ENCODE measurements around the gene SYS1. TPM values are rescaled to one million over a fixed set of nuclear protein-coding genes. Genes with fewer than 3 reads are reported as not detected.
A peak's percentile ranks its signal among the peaks of the same experiment; 100 is the strongest.

The SYS1 gene
- 10 to 100 TPM; 22.1 to 24.2 TPM for total RNA-seq

GRCh38 chr20:45362804-45363610 is at the start of gene SYS1:
TSS of gene SYS1 (plus strand) at chr20:45363156. CDS start at chr20:45363532, 376 bp downstream.
- peak within 1 kb of the TSS; percentile 92 for H3K4me3 Mint-ChIP-seq
- H3K4me1 Mint-ChIP-seq: peaks cover 65% of the 10 kb centered on the region
- POLR2A ChIA-PET: interaction anchor here (0.6 to 7.3 kb wide), 19 partner anchors 9 to 643 kb away, joined by 3 to 63 read pairs (median 4); partner anchors contain the start of genes DNTTIP1, PCIF1, PIGT and SDC4
- CTCF ChIA-PET: interaction anchor here (0.6 to 8.2 kb wide), 36 partner anchors 9 to 985 kb away, joined by 3 to 156 read pairs (median 5); partner anchors contain the start of genes DBNDD2 and PIGT
- H3K36me3 Mint-ChIP-seq (ENCODE audit: low read depth): peaks cover 29% of the 10 kb centered on the region
- peak within 1 kb of the TSS; percentile 91 for H3K27ac Mint-ChIP-seq
- no peaks in the 10 kb centered on the region for H3K9me3 Mint-ChIP-seq
- DNase-seq: peak; percentile 98
- no peaks in the 10 kb centered on the region for H3K27me3 Mint-ChIP-seq

GRCh38 chr20:45313943-45314342 is 49.0 kb upstream of the SYS1 start:
- Mint-ChIP-seq H3K9me3 (no peaks in the 10 kb centered on the region), H3K36me3 (ENCODE audit: low read depth) (no peaks in the 10 kb centered on the region), H3K4me3 (no peak overlapping the region), H3K4me1 (peaks cover 31% of the 10 kb centered on the region), H3K27ac (no peak overlapping the region), H3K27me3 (peaks cover 32% of the 10 kb centered on the region)
- POLR2A ChIA-PET: no interaction called here
- DNase-seq: no peak
- CTCF ChIA-PET: interaction anchor here (1.0 to 3.2 kb wide), 5 partner anchors 9 to 457 kb away, joined by 3 to 33 read pairs (median 5); no protein-coding TSS in a partner anchor

- Mint-ChIP-seq H3K4me1 (peaks cover 39% of the 10 kb centered on the region), H3K27me3 (peaks cover 28% of the 10 kb centered on the region), H3K27ac (no peak overlapping the region), H3K4me3 (no peak overlapping the region), H3K9me3 (no peaks in the 10 kb centered on the region), H3K36me3 (ENCODE audit: low read depth) (no peaks in the 10 kb centered on the region)
- CTCF ChIA-PET: interaction anchor here (1.0 to 2.7 kb wide), 3 partner anchors 12 to 21 kb away, joined by 3 to 9 read pairs (median 4); no protein-coding TSS in a partner anchor
- no peak for DNase-seq
- POLR2A ChIA-PET: interaction anchor here (1.2 kb wide), 1 partner anchor 52 kb away, joined by 3 read pairs; no protein-coding TSS in a partner anchor
Observed at GRCh38 chr20:45315672-45316071, 47.3 kb upstream of the SYS1 start.

GRCh38 chr20:45316150-45317080 is 46.5 kb upstream of the SYS1 start:
- no peaks in the 10 kb centered on the region for H3K9me3 Mint-ChIP-seq
- CTCF ChIA-PET: interaction anchor here (0.8 to 8.1 kb wide), 6 partner anchors 10 to 455 kb away, joined by 3 to 114 read pairs (median 7); no protein-coding TSS in a partner anchor
- H3K27me3 Mint-ChIP-seq: peaks cover 25% of the 10 kb centered on the region
- POLR2A ChIA-PET: interaction anchor here (1.2 kb wide), 1 partner anchor 51 kb away, joined by 3 read pairs; no protein-coding TSS in a partner anchor
- peaks cover 42% of the 10 kb centered on the region for H3K4me1 Mint-ChIP-seq
- H3K27ac Mint-ChIP-seq: no peak overlapping the region
- DNase-seq: no peak
- no peaks in the 10 kb centered on the region for H3K36me3 Mint-ChIP-seq (ENCODE audit: low read depth)
- H3K4me3 Mint-ChIP-seq: no peak overlapping the region

GRCh38 chr20:45317826-45318225 is 45.1 kb upstream of the SYS1 start:
- Mint-ChIP-seq H3K36me3 (ENCODE audit: low read depth) (no peaks in the 10 kb centered on the region), H3K27ac (no peak overlapping the region), H3K4me3 (no peak overlapping the region), H3K9me3 (no peaks in the 10 kb centered on the region), H3K27me3 (peaks cover 20% of the 10 kb centered on the region), H3K4me1 (peaks cover 41% of the 10 kb centered on the region)
- ChIA-PET CTCF (interaction anchor here (1.1 to 8.1 kb wide), 11 partner anchors 12 to 453 kb away, joined by 3 to 114 read pairs (median 15); partner anchors contain the start of gene SYS1), POLR2A (interaction anchor here (1.4 to 2.6 kb wide), 3 partner anchors 15 to 118 kb away, joined by 5 to 8 read pairs (median 7); no protein-coding TSS in a partner anchor)
- no peak for DNase-seq

GRCh38 chr20:45318386-45318939 is 44.5 kb upstream of the SYS1 start:
- peak overlapping the region; percentile 29 for H3K4me3 Mint-ChIP-seq
- DNase-seq: no peak
- peaks cover 20% of the 10 kb centered on the region for H3K27me3 Mint-ChIP-seq
- H3K36me3 Mint-ChIP-seq (ENCODE audit: low read depth): no peaks in the 10 kb centered on the region
- ChIA-PET POLR2A (interaction anchor here (0.8 to 2.6 kb wide), 6 partner anchors 16 to 453 kb away, joined by 3 to 8 read pairs (median 4); no protein-coding TSS in a partner anchor), CTCF (interaction anchor here (0.6 to 8.1 kb wide), 38 partner anchors 9 to 828 kb away, joined by 3 to 114 read pairs (median 4); partner anchors contain the start of genes MATN4, SYS1 and YWHAB)
- peaks cover 41% of the 10 kb centered on the region for H3K4me1 Mint-ChIP-seq
- peak overlapping the region; percentile 75 for H3K27ac Mint-ChIP-seq
- no peaks in the 10 kb centered on the region for H3K9me3 Mint-ChIP-seq

- Mint-ChIP-seq H3K27ac (peak overlapping the region; percentile 75), H3K4me1 (peaks cover 41% of the 10 kb centered on the region), H3K36me3 (ENCODE audit: low read depth) (no peaks in the 10 kb centered on the region), H3K9me3 (no peaks in the 10 kb centered on the region), H3K27me3 (peaks cover 20% of the 10 kb centered on the region), H3K4me3 (no peak overlapping the region)
- DNase-seq: no peak
- ChIA-PET POLR2A (interaction anchor here (0.8 to 2.6 kb wide), 6 partner anchors 16 to 452 kb away, joined by 3 to 8 read pairs (median 4); no protein-coding TSS in a partner anchor), CTCF (interaction anchor here (0.7 to 8.1 kb wide), 38 partner anchors 9 to 498 kb away, joined by 3 to 114 read pairs (median 4); partner anchors contain the start of genes MATN4, SYS1 and YWHAB)
Observed at GRCh38 chr20:45318948-45319347, 44.0 kb upstream of the SYS1 start.

- H3K27me3 Mint-ChIP-seq: peaks cover 7% of the 10 kb centered on the region
- peak overlapping the region; percentile 34 for H3K27ac Mint-ChIP-seq
- H3K36me3 Mint-ChIP-seq (ENCODE audit: low read depth): no peaks in the 10 kb centered on the region
- H3K4me1 Mint-ChIP-seq: peaks cover 40% of the 10 kb centered on the region
- POLR2A ChIA-PET: interaction anchor here (0.8 to 1.3 kb wide), 5 partner anchors 31 to 132 kb away, joined by 3 read pairs; no protein-coding TSS in a partner anchor
- H3K4me3 Mint-ChIP-seq: no peak overlapping the region
- H3K9me3 Mint-ChIP-seq: no peaks in the 10 kb centered on the region
- CTCF ChIA-PET: interaction anchor here (0.7 to 8.1 kb wide), 16 partner anchors 9 to 450 kb away, joined by 3 to 114 read pairs (median 5); partner anchors contain the start of genes PIGT and SYS1
- DNase-seq: no peak
Observed at GRCh38 chr20:45320948-45321595, 41.9 kb upstream of the SYS1 start.

GRCh38 chr20:45322952-45323383 is 40.0 kb upstream of the SYS1 start:
- no peak overlapping the region for H3K4me3 Mint-ChIP-seq
- CTCF ChIA-PET: interaction anchor here (0.6 to 8.1 kb wide), 9 partner anchors 11 to 448 kb away, joined by 3 to 114 read pairs (median 6); no protein-coding TSS in a partner anchor
- peaks cover 30% of the 10 kb centered on the region for H3K4me1 Mint-ChIP-seq
- POLR2A ChIA-PET: interaction anchor here (1.0 to 1.3 kb wide), 3 partner anchors 25 to 40 kb away, joined by 3 to 6 read pairs (median 5); partner anchors contain the start of genes SDC4 and SYS1
- no peak for DNase-seq
- H3K36me3 Mint-ChIP-seq (ENCODE audit: low read depth): peaks cover 8% of the 10 kb centered on the region
- no peaks in the 10 kb centered on the region for H3K27me3 Mint-ChIP-seq
- H3K9me3 Mint-ChIP-seq: no peaks in the 10 kb centered on the region
- no peak overlapping the region for H3K27ac Mint-ChIP-seq

- H3K27ac Mint-ChIP-seq: no peak overlapping the region
- no peak for DNase-seq
- CTCF ChIA-PET: interaction anchor here (0.8 to 8.1 kb wide), 9 partner anchors 12 to 447 kb away, joined by 3 to 114 read pairs (median 6); no protein-coding TSS in a partner anchor
- POLR2A ChIA-PET: interaction anchor here (1.2 to 1.3 kb wide), 2 partner anchors 24 to 40 kb away, joined by 5 to 6 read pairs; partner anchors contain the start of genes SDC4 and SYS1
- H3K36me3 Mint-ChIP-seq (ENCODE audit: low read depth): peaks cover 12% of the 10 kb centered on the region
- H3K9me3 Mint-ChIP-seq: no peaks in the 10 kb centered on the region
- no peak overlapping the region for H3K4me3 Mint-ChIP-seq
- H3K4me1 Mint-ChIP-seq: peaks cover 22% of the 10 kb centered on the region
- H3K27me3 Mint-ChIP-seq: no peaks in the 10 kb centered on the region
Observed at GRCh38 chr20:45323731-45324130, 39.2 kb upstream of the SYS1 start.

GRCh38 chr20:45325371-45325770 is 37.6 kb upstream of the SYS1 start:
- H3K27ac Mint-ChIP-seq: no peak overlapping the region
- POLR2A ChIA-PET: no interaction called here
- peaks cover 12% of the 10 kb centered on the region for H3K4me1 Mint-ChIP-seq
- DNase-seq: no peak
- H3K36me3 Mint-ChIP-seq (ENCODE audit: low read depth): peaks cover 16% of the 10 kb centered on the region
- no peak overlapping the region for H3K4me3 Mint-ChIP-seq
- H3K27me3 Mint-ChIP-seq: no peaks in the 10 kb centered on the region
- no peaks in the 10 kb centered on the region for H3K9me3 Mint-ChIP-seq
- CTCF ChIA-PET: interaction anchor here (1.0 to 1.8 kb wide), 2 partner anchors 32 to 111 kb away, joined by 3 to 6 read pairs; no protein-coding TSS in a partner anchor

Measured in activated CD4-positive, alpha-beta memory T cell treated with anti-CD3 and anti-CD28 coated beads, Interleukin-2, amount 10 ng/mL, durations not matched to agents 7 days and 5 days (primary cell).